ENCODE results near the gene RNF157.
"Not testable (repeated sequence)": the region's sequence is repeated elsewhere in the genome, so short reads cannot be mapped to it uniquely, and the experiment has no call there.

Gene RNF157

DNA sequence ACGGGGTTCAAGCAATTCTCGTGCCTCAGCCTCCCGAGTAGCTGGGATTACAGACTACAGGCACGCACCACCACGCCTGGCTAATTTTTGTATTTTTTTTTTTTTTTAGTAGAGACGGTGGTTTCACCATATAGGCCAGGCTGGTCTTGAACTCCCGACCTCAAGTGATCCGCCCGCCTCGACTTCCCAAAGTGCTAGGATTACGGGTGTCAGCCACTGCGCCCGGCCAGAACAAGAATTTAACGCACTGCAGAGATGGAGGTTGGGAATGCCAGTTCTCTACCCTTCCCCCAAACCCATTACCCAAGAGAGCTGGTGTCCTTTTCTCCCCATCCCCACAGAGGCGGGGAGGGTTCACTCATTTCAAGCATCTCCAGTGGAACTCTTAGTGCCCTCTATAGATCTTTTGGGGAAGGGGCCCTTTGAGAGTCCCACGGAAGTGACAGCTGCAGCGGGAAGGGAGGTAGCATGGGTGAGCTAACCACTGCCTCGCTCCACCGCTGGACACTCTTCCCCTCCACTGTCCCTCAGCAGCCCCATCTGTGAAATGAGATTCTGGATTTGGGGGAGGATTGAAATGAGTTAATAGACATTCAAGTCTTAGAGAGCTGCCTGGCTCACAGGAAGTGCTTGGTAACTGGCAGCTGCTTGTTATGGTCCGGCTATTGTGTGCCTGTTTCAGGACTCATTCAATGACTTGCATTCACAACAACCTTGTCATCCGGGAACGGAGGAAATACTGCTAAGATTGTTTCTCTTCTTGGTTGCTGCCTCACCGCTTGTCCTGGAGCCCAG lies 21.3 kb upstream of the RNF157 start:
- Histone ChIP-seq H3K9ac (ENCODE audit: insufficient read length) (no peak overlapping the region), H3K27ac (no peak overlapping the region), H3K4me3 (no peak overlapping the region), H3K9me3 (ENCODE audit: low read depth, low read length) (no peaks in the 10 kb centered on the region), H3K36me3 (ENCODE audit: insufficient read depth, low read length) (no peaks in the 10 kb centered on the region)
- TF ChIP-seq EZH2 (IDR thresholded peaks at IDR 0.05) = no peak
- no peak for TF ChIP-seq POLR2AphosphoS5 (IDR thresholded peaks at IDR 0.05; ENCODE audit: borderline replicate concordance, low read depth, low read length)
- no peak for DNase-seq (ENCODE audit: low read depth, low spot score)

DNA sequence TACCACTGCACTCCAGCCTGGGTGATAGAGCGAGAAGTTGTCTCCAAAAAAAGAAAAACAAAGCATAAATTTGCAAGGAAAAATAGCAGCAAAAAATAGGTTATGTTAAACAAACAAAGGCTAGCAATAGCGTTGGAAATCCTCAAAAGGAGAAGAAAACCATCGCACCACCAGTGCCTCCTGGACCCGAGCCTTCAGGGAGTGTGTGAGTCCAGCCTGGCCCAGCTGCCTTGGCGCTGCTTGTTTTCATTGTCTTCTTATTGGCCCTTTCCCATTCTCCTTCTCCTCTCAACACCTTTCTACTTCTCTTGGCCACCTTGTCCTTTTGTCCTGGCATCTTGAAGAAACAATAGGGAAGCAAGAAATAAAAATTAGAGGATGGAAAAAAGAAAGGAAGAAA lies 20.4 kb upstream of the RNF157 start:
- Histone ChIP-seq H3K4me3 (no peak overlapping the region), H3K9me3 (ENCODE audit: low read depth, low read length) (no peaks in the 10 kb centered on the region), H3K27ac (no peak overlapping the region), H3K9ac (ENCODE audit: insufficient read length) (no peak overlapping the region), H3K36me3 (ENCODE audit: insufficient read depth, low read length) (no peaks in the 10 kb centered on the region)
- TF ChIP-seq EZH2 (IDR thresholded peaks at IDR 0.05) = no peak
- no peak for TF ChIP-seq POLR2AphosphoS5 (IDR thresholded peaks at IDR 0.05; ENCODE audit: borderline replicate concordance, low read depth, low read length)
- no peak for TF ChIP-seq FOXP2 (optimal IDR thresholded peaks at IDR 0.05; ENCODE audit: control extremely low read depth, extremely low read length, insufficient read depth)
- no peak for DNase-seq (ENCODE audit: low read depth, low spot score)

DNA sequence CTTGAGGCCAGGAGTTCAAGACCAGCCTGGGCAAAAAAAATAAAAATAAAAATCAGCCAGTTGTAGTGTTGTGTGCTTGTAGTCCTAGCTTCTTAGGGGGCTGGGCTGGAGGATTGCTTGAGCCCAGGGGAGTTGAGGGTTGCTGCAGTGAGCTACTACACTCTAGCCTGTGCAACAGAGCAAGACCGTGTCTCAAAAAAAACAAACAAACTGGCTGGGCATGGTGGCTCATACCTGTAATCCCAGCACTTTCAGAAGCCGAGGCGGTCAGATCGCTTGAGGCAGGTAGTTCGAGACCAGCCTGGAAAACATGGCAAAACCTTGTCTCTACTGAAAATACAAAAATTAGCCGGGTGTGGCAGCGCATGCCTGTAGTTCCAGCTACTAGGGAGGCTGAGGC lies 19.9 kb upstream of the RNF157 start:
- H3K36me3 ChIP-seq (ENCODE audit: insufficient read depth, low read length) = no peaks in the 10 kb centered on the region
- H3K9ac ChIP-seq (ENCODE audit: insufficient read length) = no peak overlapping the region
- TF ChIP-seq POLR2AphosphoS5 (IDR thresholded peaks at IDR 0.05; ENCODE audit: borderline replicate concordance, low read depth, low read length) = no peak
- no peak for TF ChIP-seq EZH2 (IDR thresholded peaks at IDR 0.05)
- no peak for TF ChIP-seq FOXP2 (optimal IDR thresholded peaks at IDR 0.05; ENCODE audit: control extremely low read depth, extremely low read length, insufficient read depth)
- no peak overlapping the region for H3K27ac ChIP-seq
- no peaks in the 10 kb centered on the region for H3K9me3 ChIP-seq (ENCODE audit: low read depth, low read length)
- no peak for DNase-seq (ENCODE audit: low read depth, low spot score)
- H3K4me3 ChIP-seq = no peak overlapping the region

DNA sequence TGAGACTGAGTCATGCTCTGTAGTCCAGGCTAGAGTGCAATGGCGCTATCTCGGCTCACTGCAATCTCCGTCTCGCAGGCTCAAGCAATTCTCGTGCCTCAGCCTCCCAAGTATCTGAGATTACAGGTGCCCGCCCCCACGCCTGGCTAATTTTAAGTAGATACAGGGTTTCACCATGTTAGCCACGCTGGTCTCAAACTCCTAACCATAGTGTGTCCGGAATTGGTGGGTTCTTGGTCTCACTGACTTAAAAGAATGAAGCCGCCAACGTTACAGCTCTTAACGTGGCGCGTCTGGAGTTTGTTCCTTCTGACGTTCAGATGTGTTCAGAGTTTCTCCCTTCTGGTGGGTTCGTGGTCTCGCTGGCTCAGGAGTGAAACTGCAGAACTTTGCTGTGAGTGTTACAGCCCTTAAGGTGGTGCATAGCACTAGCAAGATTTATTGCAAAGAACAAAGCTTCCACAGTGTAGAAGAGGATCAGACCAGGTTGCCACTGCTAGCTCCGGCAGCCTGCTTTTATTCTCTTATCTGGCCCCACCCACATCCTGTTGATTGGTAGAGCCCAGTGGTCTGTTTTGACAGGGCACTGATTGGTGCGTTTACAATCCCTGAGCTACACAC lies 16.2 kb upstream of the RNF157 start:
- H3K9me3 ChIP-seq (ENCODE audit: low read depth, low read length); H3K36me3 ChIP-seq (ENCODE audit: insufficient read depth, low read length); H3K27ac ChIP-seq; DNase-seq (ENCODE audit: low read depth, low spot score); H3K4me3 ChIP-seq; H3K9ac ChIP-seq (ENCODE audit: insufficient read length): not testable (repeated sequence)

DNA sequence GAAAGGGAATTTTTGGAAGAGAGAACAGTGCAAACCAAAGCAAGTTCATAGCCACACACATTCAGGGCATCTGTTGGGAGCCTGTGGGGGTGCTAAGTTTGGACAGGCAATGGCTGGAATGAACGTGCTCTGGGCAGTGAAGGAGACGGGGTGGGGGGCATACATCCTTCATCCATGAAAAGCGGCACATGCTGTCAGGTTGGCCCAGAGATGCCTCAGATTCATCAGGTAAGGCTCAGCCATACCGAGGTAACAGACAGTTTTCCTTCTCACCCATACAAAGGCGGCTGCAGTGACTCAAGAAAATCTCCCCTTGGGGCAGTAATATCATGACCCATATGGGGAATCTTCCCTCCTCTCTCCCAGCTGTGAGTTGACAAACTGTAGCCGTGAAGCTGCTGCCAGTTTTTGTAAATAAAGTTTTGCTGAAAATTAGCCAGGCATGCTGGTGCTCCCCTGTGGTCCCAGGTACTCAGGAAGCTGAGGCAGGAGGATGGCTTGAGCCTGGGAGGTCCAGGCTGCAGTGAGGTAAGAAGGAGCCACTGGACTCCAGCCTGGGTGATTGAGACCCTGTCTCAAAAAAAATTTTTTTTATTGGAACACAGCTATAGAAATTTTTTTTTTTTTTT lies 15.6 kb upstream of the RNF157 start:
- DNase-seq (ENCODE audit: low read depth, low spot score) = no peak
- H3K9ac ChIP-seq (ENCODE audit: insufficient read length) = no peak overlapping the region
- no peak overlapping the region for H3K4me3 ChIP-seq
- no peak overlapping the region for H3K27ac ChIP-seq
- no peaks in the 10 kb centered on the region for H3K36me3 ChIP-seq (ENCODE audit: insufficient read depth, low read length)
- H3K9me3 ChIP-seq (ENCODE audit: low read depth, low read length) = no peaks in the 10 kb centered on the region
- TF ChIP-seq POLR2AphosphoS5 (IDR thresholded peaks at IDR 0.05; ENCODE audit: borderline replicate concordance, low read depth, low read length) = no peak
- no peak for TF ChIP-seq EZH2 (IDR thresholded peaks at IDR 0.05)
- TF ChIP-seq FOXP2 (optimal IDR thresholded peaks at IDR 0.05; ENCODE audit: control extremely low read depth, extremely low read length, insufficient read depth) = no peak

DNA sequence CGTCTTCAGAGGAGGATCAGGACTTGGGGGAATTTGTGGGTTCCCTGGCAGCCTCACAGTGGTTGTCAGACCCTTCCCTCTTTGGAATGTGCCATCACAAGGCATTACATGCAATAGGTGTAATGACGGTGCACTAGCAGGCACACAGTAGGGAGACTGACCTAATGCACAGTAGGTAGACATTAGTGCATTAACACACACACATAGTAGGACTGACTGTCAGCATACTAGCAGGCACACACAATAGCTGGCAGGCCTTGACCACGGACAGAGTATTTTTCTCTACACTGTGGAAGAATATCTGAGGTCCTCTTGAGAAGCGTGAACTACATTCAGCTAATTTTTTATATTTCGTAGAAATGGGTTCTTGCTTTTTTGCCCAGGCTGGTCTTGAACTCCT lies 14.0 kb upstream of the RNF157 start:
- Histone ChIP-seq H3K27ac (no peak overlapping the region), H3K9me3 (ENCODE audit: low read depth, low read length) (no peaks in the 10 kb centered on the region), H3K4me3 (no peak overlapping the region), H3K36me3 (ENCODE audit: insufficient read depth, low read length) (no peaks in the 10 kb centered on the region), H3K9ac (ENCODE audit: insufficient read length) (no peak overlapping the region)
- no peak for TF ChIP-seq EZH2 (IDR thresholded peaks at IDR 0.05)
- TF ChIP-seq POLR2AphosphoS5 (IDR thresholded peaks at IDR 0.05; ENCODE audit: borderline replicate concordance, low read depth, low read length) = no peak
- TF ChIP-seq FOXP2 (optimal IDR thresholded peaks at IDR 0.05; ENCODE audit: control extremely low read depth, extremely low read length, insufficient read depth) = no peak
- no peak for DNase-seq (ENCODE audit: low read depth, low spot score)

DNA sequence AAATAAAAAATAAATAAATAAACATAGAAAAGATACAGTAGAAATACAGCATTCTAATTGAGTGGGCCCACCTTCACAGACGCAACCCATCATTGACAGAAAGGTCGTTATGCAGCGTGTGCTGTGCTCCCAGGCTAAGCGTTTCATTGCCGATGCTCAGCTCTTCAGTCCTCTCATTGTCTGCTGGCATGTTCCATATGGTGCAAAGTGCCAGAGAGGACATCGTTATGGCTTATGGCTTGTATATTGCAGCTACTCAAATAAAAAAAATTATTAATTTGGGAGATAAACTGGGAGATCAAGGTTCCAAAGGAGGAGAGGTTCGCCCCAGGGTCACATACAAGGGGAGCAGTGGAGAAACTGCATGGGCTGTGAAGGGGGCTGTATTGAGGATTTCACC lies 13.5 kb upstream of the RNF157 start:
- TF ChIP-seq EZH2 (IDR thresholded peaks at IDR 0.05) = no peak
- TF ChIP-seq POLR2AphosphoS5 (IDR thresholded peaks at IDR 0.05; ENCODE audit: borderline replicate concordance, low read depth, low read length) = no peak
- no peak for TF ChIP-seq FOXP2 (optimal IDR thresholded peaks at IDR 0.05; ENCODE audit: control extremely low read depth, extremely low read length, insufficient read depth)
- Histone ChIP-seq H3K27ac (no peak overlapping the region), H3K9ac (ENCODE audit: insufficient read length) (no peak overlapping the region), H3K36me3 (ENCODE audit: insufficient read depth, low read length) (no peaks in the 10 kb centered on the region), H3K9me3 (ENCODE audit: low read depth, low read length) (no peaks in the 10 kb centered on the region), H3K4me3 (no peak overlapping the region)
- no peak for DNase-seq (ENCODE audit: low read depth, low spot score)

DNA sequence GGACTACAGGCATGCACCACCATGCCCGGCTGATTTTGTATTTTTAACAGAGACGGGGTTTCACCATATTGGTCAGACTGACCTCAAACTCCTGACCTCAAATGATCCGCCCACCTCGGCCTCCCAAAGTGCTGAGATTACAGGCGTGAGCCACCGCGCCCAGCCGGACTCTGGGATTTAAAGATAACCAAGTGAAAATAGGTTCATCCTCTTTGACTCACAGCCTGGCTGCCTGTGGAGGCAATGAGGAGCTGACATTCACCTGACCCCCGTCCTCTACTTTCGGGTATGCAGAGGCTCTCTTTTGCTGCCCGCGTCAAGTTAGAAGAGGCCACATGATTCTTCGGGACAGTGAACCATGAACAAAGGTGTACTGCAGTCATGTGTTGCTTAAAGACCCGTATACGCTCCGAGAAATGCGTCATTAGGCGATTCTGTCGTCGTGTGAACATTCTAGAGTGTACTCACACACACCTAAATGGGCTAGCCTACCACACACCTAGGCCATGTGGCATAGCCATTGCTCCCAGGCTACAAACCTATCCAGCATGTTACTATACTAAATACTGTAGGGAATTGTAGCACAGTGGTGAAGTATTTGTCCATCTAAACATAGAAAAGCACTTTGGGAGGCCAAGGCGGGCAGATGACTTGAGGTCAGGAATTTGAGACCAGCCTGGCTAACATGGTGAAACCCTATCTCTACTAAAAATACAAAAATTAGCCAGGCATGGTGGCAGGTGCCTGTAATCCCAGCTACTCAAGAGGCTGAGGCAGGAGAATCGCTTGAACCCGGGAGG lies 12.9 kb upstream of the RNF157 start:
- not testable (repeated sequence) for H3K9me3 ChIP-seq (ENCODE audit: low read depth, low read length); H3K36me3 ChIP-seq (ENCODE audit: insufficient read depth, low read length); DNase-seq (ENCODE audit: low read depth, low spot score); H3K9ac ChIP-seq (ENCODE audit: insufficient read length); H3K4me3 ChIP-seq; H3K27ac ChIP-seq
